SK-N-SH (cell line): ENCODE results near the gene SNCAIP. TPM values are rescaled to one million over a fixed set of nuclear protein-coding genes. Genes with fewer than 3 reads are reported as not detected.

ENCODE experiments used
- CTCF ChIA-PET: fragments of 300-600, 350-600 bp; formaldehyde crosslinking; extraction: SDS; loops from one replicate; lab custom pipeline; 2021; lab: Yijun Ruan, JAX
- POLR2A ChIA-PET: fragments of 350-600 bp; sonication (Branson Sonifier 250); formaldehyde crosslinking; extraction: SDS; loops from one replicate; lab custom pipeline; 2020; ENCODE audit warnings: antibody characterized with exemption, inconsistent platforms; lab: Yijun Ruan, JAX
- DNase-seq: peaks from one replicate; pipeline ENCODE4 v3.0.0; 2012
- H2AFZ ChIP-seq: fragments of 200-600 bp; sonication (generic); 2 replicates; pipeline ENCODE4 v1.8.1; 2016; ENCODE audit warnings: antibody characterized with exemption, mild to moderate bottlenecking, low read depth
- H3F3A ChIP-seq: fragments of 200-600 bp; sonication (generic); replicated peaks from 2 replicates; pipeline ENCODE3; 2016; ENCODE audit warnings: antibody characterized with exemption, mild to moderate bottlenecking; ENCODE audit not compliant: insufficient read depth
- H3K27ac ChIP-seq, 2 experiments: fragments of 200-500 bp in 1 of 2; fragments of 200-600 bp in 1 of 2; sonication (Bioruptor generic) in 1 of 2; sonication (generic), shearing (Covaris generic) in 1 of 2; 2 replicates each; pipeline versions ENCODE4 v1.5.1 to v1.6.1; 2014 to 2016; ENCODE audit warnings: low read depth in 2 of 2, inconsistent platforms in 1 of 2, low read length in 1 of 2, mild to moderate bottlenecking in 1 of 2, mixed read lengths in 1 of 2
- H3K27me3 ChIP-seq: fragments of 200-600 bp; sonication (generic), shearing (Covaris generic); 2 replicates; pipeline ENCODE4 v1.6.1; 2016; ENCODE audit warnings: mixed run types; ENCODE audit not compliant: insufficient read depth
- H3K36me3 ChIP-seq, 2 experiments: fragments of 200-500 bp in 1 of 2; fragments of 200-600 bp in 1 of 2; sonication (Bioruptor generic) in 1 of 2; sonication (generic) in 1 of 2; replicated peaks in 1 of 2; 2 replicates each; pipeline versions ENCODE3 to v1.5.1; 2014 to 2016; ENCODE audit warnings: low read length in 1 of 2, mild to moderate bottlenecking in 1 of 2; ENCODE audit not compliant: insufficient read depth in 2 of 2, control insufficient read depth in 1 of 2
- H3K4me1 ChIP-seq, 2 experiments: fragments of 200-500 bp in 1 of 2; fragments of 200-600 bp in 1 of 2; sonication (Bioruptor generic) in 1 of 2; sonication (generic), shearing (Covaris generic) in 1 of 2; 2 replicates each; pipeline versions ENCODE4 v1.5.1 to v1.6.1; 2014 to 2016; ENCODE audit warnings: low read depth in 1 of 2, low read length in 1 of 2, mixed run types in 1 of 2; ENCODE audit not compliant: insufficient read depth in 2 of 2, control insufficient read depth in 1 of 2
- H3K4me2 ChIP-seq: fragments of 200-600 bp; sonication (generic), shearing (Covaris generic); 2 replicates; pipeline ENCODE4 v1.6.1; 2017; ENCODE audit warnings: mixed run types
- H3K4me3 ChIP-seq, 2 experiments: fragments of 200-500 bp in 1 of 2; fragments of 200-600 bp in 1 of 2; sonication (Bioruptor generic) in 1 of 2; sonication (generic), shearing (Covaris generic) in 1 of 2; 2 replicates each; pipeline versions ENCODE4 v1.5.1 to v1.8.1; 2014 to 2016; ENCODE audit warnings: low read depth in 2 of 2, inconsistent platforms in 1 of 2, low read length in 1 of 2, mild to moderate bottlenecking in 1 of 2, mixed read lengths in 1 of 2, moderate library complexity in 1 of 2
- H3K79me2 ChIP-seq: fragments of 200-600 bp; sonication (generic); 2 replicates; pipeline ENCODE4 v1.8.1; 2017; ENCODE audit warnings: mild to moderate bottlenecking; ENCODE audit not compliant: insufficient read depth
- H3K9ac ChIP-seq: fragments of 200-600 bp; sonication (generic); 2 replicates; pipeline ENCODE4 v1.6.1; 2017; ENCODE audit warnings: mixed run types
- H3K9me2 ChIP-seq: fragments of 200-600 bp; sonication (generic); 2 replicates; pipeline ENCODE4 v1.6.1; 2017; ENCODE audit warnings: mixed run types
- H3K9me3 ChIP-seq: fragments of 200-600 bp; sonication (generic); 2 replicates; pipeline ENCODE4 v1.6.1; 2017; ENCODE audit warnings: mixed run types, mild to moderate bottlenecking, moderate library complexity
- H4K20me1 ChIP-seq: fragments of 200-600 bp; sonication (generic); 2 replicates; pipeline ENCODE4 v1.6.1; 2017; ENCODE audit warnings: mild to moderate bottlenecking, mixed run types; ENCODE audit not compliant: insufficient read depth
- CHD2 ChIP-seq: fragments of 150-350 bp; IDR thresholded peaks from 2 replicates; pipeline ENCODE4 v1.6.1; 2018; ENCODE audit warnings: low read length; ENCODE audit not compliant: partially characterized antibody
- ELF1 ChIP-seq: IDR thresholded peaks from 2 replicates; pipeline ENCODE4 v1.4.0; 2012
- EZH2phosphoT487 ChIP-seq: fragments of 200-600 bp; sonication (generic); IDR thresholded peaks from 2 replicates; pipeline ENCODE4 v1.6.1; 2017; ENCODE audit warnings: low read depth, mixed run types, mild to moderate bottlenecking, antibody characterized with exemption, moderate library complexity, borderline replicate concordance
- FOSL2 ChIP-seq: IDR thresholded peaks from 2 replicates; pipeline ENCODE4 v1.4.0; 2012; ENCODE audit warnings: low read depth, mild to moderate bottlenecking, moderate library complexity, borderline replicate concordance
- FOXM1 ChIP-seq: IDR thresholded peaks from 2 replicates; pipeline ENCODE4 v1.4.0; 2012; ENCODE audit warnings: low read depth, mild to moderate bottlenecking
- GABPA ChIP-seq: IDR thresholded peaks from 2 replicates; pipeline ENCODE4 v1.4.0; 2012; ENCODE audit warnings: low read depth, mild to moderate bottlenecking
- GATA2 ChIP-seq: sonication (generic); formaldehyde crosslinking; IDR thresholded peaks from 2 replicates; pipeline ENCODE4 v1.5.0; 2020; ENCODE audit warnings: mild to moderate bottlenecking, missing genetic modification reagents
- JUND ChIP-seq: IDR thresholded peaks from 2 replicates; pipeline ENCODE4 v1.4.0; 2012
- MEF2A ChIP-seq: IDR thresholded peaks from 2 replicates; pipeline ENCODE4 v1.4.0; 2012; ENCODE audit warnings: low read depth, borderline replicate concordance
- NRF1 ChIP-seq: IDR thresholded peaks from 2 replicates; pipeline ENCODE4 v1.6.1; 2012; ENCODE audit warnings: low read depth, mild to moderate bottlenecking, low read length
- RAD21 ChIP-seq: IDR thresholded peaks from 2 replicates; pipeline ENCODE4 v1.6.1; 2012; ENCODE audit warnings: mild to moderate bottlenecking, low read length
- RCOR1 ChIP-seq: fragments of 150-350 bp; IDR thresholded peaks from 2 replicates; pipeline ENCODE4 v1.6.1; 2017; ENCODE audit warnings: antibody characterized with exemption, low read length
- RXRA ChIP-seq: IDR thresholded peaks from 2 replicates; pipeline ENCODE4 v1.4.0; 2012; ENCODE audit warnings: low read depth, mild to moderate bottlenecking, borderline replicate concordance
- SIN3A ChIP-seq: IDR thresholded peaks from 2 replicates; pipeline ENCODE4 v1.6.1; 2012; ENCODE audit warnings: low read depth, mild to moderate bottlenecking, low read length, moderate library complexity, borderline replicate concordance
- TAF1 ChIP-seq: IDR thresholded peaks from 2 replicates; pipeline ENCODE4 v1.6.1; 2012; ENCODE audit warnings: low read depth, mild to moderate bottlenecking, low read length, moderate library complexity, borderline replicate concordance
- TCF12 ChIP-seq: IDR thresholded peaks from 2 replicates; pipeline ENCODE4 v1.4.0; 2012
- TEAD4 ChIP-seq: IDR thresholded peaks from 2 replicates; pipeline ENCODE4 v1.4.0; 2012; ENCODE audit warnings: mild to moderate bottlenecking, borderline replicate concordance; ENCODE audit not compliant: insufficient read depth
- YY1 ChIP-seq: IDR thresholded peaks from 2 replicates; pipeline ENCODE4 v1.4.0; 2012; ENCODE audit warnings: low read depth, mild to moderate bottlenecking
- WGBS: methylation state at CpG from one replicate; pipeline ENCODE4 v1.1.6; 2017; ENCODE audit warnings: low lambda C conversion rate; 5-methylcytosine and 5-hydroxymethylcytosine counted together
- polyA plus RNA-seq, 3 experiments: library from polyadenylated mRNA; depleted of rRNA; stranded (reverse); fragments of >200 nt; gene quantifications; 2 replicates each; pipeline ENCODE4 v1.2.3, GENCODE V29; 2012
- TF ChIP-seq, protein P1 (sequence below): IDR thresholded peaks from 2 replicates; pipeline ENCODE4 v1.4.0; 2012; ENCODE audit warnings: low read depth

The SNCAIP gene
- polyA plus RNA-seq, 1 of the 3 experiments (the other 2 are of a cell fraction), result not detected

DNA sequence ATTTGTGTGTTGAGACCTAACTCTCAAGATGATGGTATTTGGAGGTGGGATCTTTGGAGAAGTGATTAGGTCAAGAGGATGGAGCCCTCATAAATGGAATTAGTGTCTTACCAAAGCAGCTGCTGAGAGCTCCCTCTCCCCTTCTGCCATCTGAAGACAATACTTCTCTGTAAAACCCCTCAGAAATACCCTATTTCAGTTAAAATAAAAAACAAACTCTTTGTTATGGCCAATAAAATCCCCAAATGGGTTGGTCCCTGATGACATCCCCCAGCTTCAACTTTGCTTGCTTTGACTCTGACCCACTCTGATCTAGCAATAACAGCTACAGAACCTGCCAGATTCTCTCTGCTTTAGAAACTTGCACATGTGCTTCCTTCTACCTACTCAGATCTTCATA, 100.9 kb downstream of the SNCAIP start:
- H3K4me3 ChIP-seq, result no peak overlapping the region
- H3K4me1 ChIP-seq, result peaks cover 0 to 3% of the 10 kb centered on the region in 2 experiments; a peak in 1 of 4 replicates
- ChIA-PET POLR2A (no interaction called here), CTCF (interaction anchor here (1.0 to 10.7 kb wide), 2 partner anchors 10 to 218 kb away, joined by 3 to 212 read pairs; no protein-coding TSS in a partner anchor)
- H3K36me3 ChIP-seq, result no peaks in the 10 kb centered on the region
- H3K9ac ChIP-seq, result no peak overlapping the region
- H4K20me1 ChIP-seq, result no peaks in the 10 kb centered on the region
- H3K27me3 ChIP-seq, result no peaks in the 10 kb centered on the region
- no peak overlapping the region for H3K27ac ChIP-seq
- no peak for TF ChIP-seq GATA2
- no peak for TF ChIP-seq TCF12
- no peak for TF ChIP-seq RCOR1
- TF ChIP-seq FOXM1, result no peak
- no peak for TF ChIP-seq GABPA
- TF ChIP-seq YY1, result no peak
- TF ChIP-seq TAF1, result no peak
- no peak for TF ChIP-seq NRF1
- TF ChIP-seq TEAD4, result no peak
- TF ChIP-seq MEF2A, result no peak
- no peak for TF ChIP-seq JUND
- no peak for TF ChIP-seq EZH2phosphoT487
- TF ChIP-seq FOSL2, result no peak
- TF ChIP-seq RAD21, result no peak
- no peak for TF ChIP-seq SIN3A
- no peak for TF ChIP-seq CHD2
- TF ChIP-seq ELF1, result no peak
- no peaks in the 10 kb centered on the region for H3F3A ChIP-seq
- H3K79me2 ChIP-seq, result no peaks in the 10 kb centered on the region
- no peaks in the 10 kb centered on the region for H3K9me3 ChIP-seq
- H3K9me2 ChIP-seq, result no peaks in the 10 kb centered on the region
- no peak overlapping the region for H2AFZ ChIP-seq
- no peak overlapping the region for H3K4me2 ChIP-seq
- no peak for DNase-seq

DNA sequence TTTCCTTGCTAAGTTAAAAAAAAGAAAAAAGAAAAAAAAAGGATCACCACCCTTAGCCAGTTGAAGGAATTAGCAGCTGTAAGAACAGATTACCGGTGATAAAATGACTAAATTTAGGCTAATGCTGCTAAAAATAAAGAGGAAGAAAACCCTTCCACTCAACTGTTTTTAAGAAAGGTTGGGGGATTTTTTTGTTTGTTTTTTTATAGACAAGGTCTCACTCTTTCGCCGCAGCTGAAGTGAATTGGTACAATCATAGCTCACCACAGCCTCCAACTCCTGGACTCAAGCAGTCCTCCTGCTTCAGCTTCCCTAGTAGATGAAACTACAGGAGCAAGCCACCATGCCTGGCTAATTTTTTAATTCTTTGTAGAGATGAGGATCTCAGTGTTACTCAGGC, 101.7 kb downstream of the SNCAIP start:
- ChIA-PET CTCF (interaction anchor here (1.0 to 10.7 kb wide), 3 partner anchors 11 to 219 kb away, joined by 3 to 212 read pairs (median 4); no protein-coding TSS in a partner anchor), POLR2A (no interaction called here)
- DNase-seq, result no peak
- Histone ChIP-seq H3K4me1 (peaks cover 0 to 3% of the 10 kb centered on the region in 2 experiments; a peak in 1 of 4 replicates), H3F3A (no peaks in the 10 kb centered on the region), H3K27ac (no peak overlapping the region), H3K9me2 (no peaks in the 10 kb centered on the region), H3K27me3 (no peaks in the 10 kb centered on the region), H3K9ac (no peak overlapping the region), H4K20me1 (no peaks in the 10 kb centered on the region), H3K9me3 (no peaks in the 10 kb centered on the region), H3K36me3 (no peaks in the 10 kb centered on the region), H2AFZ (no peak overlapping the region), H3K4me2 (no peak overlapping the region), H3K79me2 (no peaks in the 10 kb centered on the region), H3K4me3 (no peak overlapping the region)
- 72% methylated on average over 3 of the region's 3 CpGs for WGBS
- TF ChIP-seq GATA2 (no peak), RXRA (no peak), ELF1 (no peak), MEF2A (no peak)
- TF ChIP-seq, protein P1, sequence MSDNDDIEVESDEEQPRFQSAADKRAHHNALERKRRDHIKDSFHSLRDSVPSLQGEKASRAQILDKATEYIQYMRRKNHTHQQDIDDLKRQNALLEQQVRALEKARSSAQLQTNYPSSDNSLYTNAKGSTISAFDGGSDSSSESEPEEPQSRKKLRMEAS, result no peak
